WTC11 (cell line): Measurements from ENCODE around the gene BCL11B. TPM values are rescaled to one million over a fixed set of nuclear protein-coding genes. Genes with fewer than 3 reads are reported as not detected.
A peak's percentile ranks its signal among the peaks of the same experiment; 100 is the strongest.

ENCODE experiments used
- ATAC-seq: fragments of 200-7000 bp; cut with Tn5 transposase; 2 replicates; pipeline ENCODE4 v1.10.0; 2021; ENCODE audit warnings: mild to moderate bottlenecking, moderate library complexity
- CTCF ChIA-PET: fragments of 300-600 bp; sonication (Branson Sonifier 250); formaldehyde crosslinking; loops from one replicate; lab custom pipeline; 2021; ENCODE audit warnings: antibody characterized with exemption; lab: Charles Lee
- POLR2A ChIA-PET: fragments of 350-600 bp; sonication (Branson Sonifier 250); formaldehyde crosslinking; loops from one replicate; lab custom pipeline; 2021; ENCODE audit warnings: antibody characterized with exemption; lab: Charles Lee
- DNase-seq: peaks from one replicate; pipeline ENCODE4 v3.0.0; 2021; ENCODE audit warnings: low spot score
- H3K27ac Mint-ChIP-seq: 2 replicates; pipeline ENCODE4 v1.8.0; 2021; ENCODE audit warnings: mixed read lengths
- H3K27me3 Mint-ChIP-seq: 2 replicates; pipeline ENCODE4 v1.8.0; 2021; ENCODE audit warnings: low read depth, mild to moderate bottlenecking, moderate library complexity, mixed read lengths
- H3K36me3 Mint-ChIP-seq: 2 replicates; pipeline ENCODE4 v1.8.0; 2021; ENCODE audit warnings: mixed read lengths
- H3K4me1 Mint-ChIP-seq: 2 replicates; pipeline ENCODE4 v1.8.0; 2022; ENCODE audit warnings: mixed read lengths
- H3K4me3 Mint-ChIP-seq: 2 replicates; pipeline ENCODE4 v1.8.0; 2021; ENCODE audit warnings: mild to moderate bottlenecking, moderate library complexity, mixed read lengths
- H3K9me3 Mint-ChIP-seq: 2 replicates; pipeline ENCODE4 v1.8.0; 2021; ENCODE audit warnings: mixed read lengths
- AFF4 ChIP-seq: sonication (generic); formaldehyde crosslinking; IDR thresholded peaks from 2 replicates; pipeline ENCODE4 v1.8.1; 2023; ENCODE audit warnings: mild to moderate bottlenecking, missing genetic modification reagents, borderline replicate concordance
- ATF1 ChIP-seq: sonication (generic); formaldehyde crosslinking; IDR thresholded peaks from 2 replicates; pipeline ENCODE4 v1.8.1; 2023; ENCODE audit warnings: mild to moderate bottlenecking, moderate library complexity, missing genetic modification reagents
- CDX4 ChIP-seq: fragments of 250-450 bp; sonication (Bioruptor Pico); IDR thresholded peaks from 2 replicates; pipeline ENCODE4 v1.9.0; 2021; ENCODE audit warnings: moderate library complexity, mild to moderate bottlenecking, inconsistent platforms, borderline replicate concordance
- GRHL2 ChIP-seq: fragments of 250-450 bp; sonication (Bioruptor Pico); IDR thresholded peaks from 2 replicates; pipeline ENCODE4 v1.8.0; 2022; ENCODE audit warnings: mild to moderate bottlenecking, moderate library complexity; ENCODE audit not compliant: insufficient replicate concordance, severe bottlenecking
- IRF1 ChIP-seq: sonication (generic); formaldehyde crosslinking; IDR thresholded peaks from 2 replicates; pipeline ENCODE4 v1.8.0; 2023; ENCODE audit warnings: missing genetic modification reagents
- JAZF1 ChIP-seq: fragments of 250-450 bp; sonication (Bioruptor Pico); IDR thresholded peaks from 2 replicates; pipeline ENCODE4 v1.9.0; 2021; ENCODE audit warnings: moderate library complexity, mild to moderate bottlenecking, inconsistent platforms
- MLX ChIP-seq: sonication (generic); formaldehyde crosslinking; IDR thresholded peaks from 2 replicates; pipeline ENCODE4 v1.8.1; 2023; ENCODE audit warnings: mild to moderate bottlenecking, missing genetic modification reagents, moderate library complexity
- NFATC4 ChIP-seq: fragments of 250-450 bp; sonication (Bioruptor Pico); IDR thresholded peaks from 2 replicates; pipeline ENCODE4 v1.9.0; 2021; ENCODE audit warnings: mild to moderate bottlenecking
- NR2C2 ChIP-seq: sonication (generic); formaldehyde crosslinking; IDR thresholded peaks from 2 replicates; pipeline ENCODE4 v1.8.0; 2022; ENCODE audit warnings: mild to moderate bottlenecking, missing genetic modification reagents
- NR3C1 ChIP-seq: sonication (generic); formaldehyde crosslinking; conservative IDR thresholded peaks from 2 replicates; pipeline ENCODE4 v1.8.1; 2023; ENCODE audit warnings: low read depth, mild to moderate bottlenecking, missing genetic modification reagents
- PREB ChIP-seq: sonication (generic); formaldehyde crosslinking; IDR thresholded peaks from 2 replicates; pipeline ENCODE4 v1.8.1; 2022; ENCODE audit warnings: mild to moderate bottlenecking, missing genetic modification reagents, moderate library complexity, borderline replicate concordance
- ZNF263 ChIP-seq: sonication (generic); formaldehyde crosslinking; IDR thresholded peaks from 2 replicates; pipeline ENCODE4 v1.8.1; 2022; ENCODE audit warnings: low read depth, mild to moderate bottlenecking, moderate library complexity, missing genetic modification reagents
- ZNF416 ChIP-seq: fragments of 250-450 bp; sonication (Bioruptor Pico); IDR thresholded peaks from 2 replicates; pipeline ENCODE4 v1.9.0; 2021; ENCODE audit warnings: mild to moderate bottlenecking, inconsistent platforms
- ZNF423 ChIP-seq: fragments of 250-450 bp; sonication (Bioruptor Pico); IDR thresholded peaks from 2 replicates; pipeline ENCODE4 v2.1.2; 2022; ENCODE audit warnings: mild to moderate bottlenecking, moderate library complexity
- ZNF671 ChIP-seq: fragments of 250-450 bp; sonication (Bioruptor Pico); IDR thresholded peaks from 2 replicates; pipeline ENCODE4 v1.8.0; 2021; ENCODE audit warnings: mild to moderate bottlenecking
- total RNA-seq: library from RNA; stranded (reverse); gene quantifications from 3 replicates; pipeline ENCODE4 v1.2.3, GENCODE V29; 2021
- TF ChIP-seq, protein P1 (sequence below): fragments of 250-450 bp; sonication (Bioruptor Pico); IDR thresholded peaks from 2 replicates; pipeline ENCODE4 v1.9.0; 2021; ENCODE audit warnings: mild to moderate bottlenecking
- TF ChIP-seq, protein P2 (sequence below): sonication (generic); formaldehyde crosslinking; IDR thresholded peaks from 2 replicates; pipeline ENCODE4 v1.8.1; 2023; ENCODE audit warnings: mild to moderate bottlenecking, missing genetic modification reagents, moderate library complexity
- TF ChIP-seq, protein P3 (sequence below): sonication (generic); formaldehyde crosslinking; IDR thresholded peaks from 2 replicates; pipeline ENCODE4 v1.8.1; 2022; ENCODE audit warnings: low read depth, mild to moderate bottlenecking, moderate library complexity, missing genetic modification reagents, borderline replicate concordance

The BCL11B gene
- total RNA-seq, 1 experiment from 2014 or later = 9.1 TPM

GRCh38 chr14:99242816-99243721 lies 28.9 kb downstream of the BCL11B start:
- Mint-ChIP-seq H3K36me3 (no peaks in the 10 kb centered on the region), H3K4me3 (peak overlapping the region; percentile 73), H3K9me3 (no peaks in the 10 kb centered on the region), H3K4me1 (peaks cover 85% of the 10 kb centered on the region), H3K27me3 (no peaks in the 10 kb centered on the region), H3K27ac (peak overlapping the region; percentile 97)
- TF ChIP-seq IRF1 (CRISPR knock-in tag) (no peak), ZNF416 (CRISPR knock-in tag) (no peak), GRHL2 (CRISPR knock-in tag) (no peak), ZNF423 (no peak), ZNF671 (CRISPR knock-in tag) (no peak), MLX (CRISPR knock-in tag) (no peak), ATF1 (no peak), NR2C2 (CRISPR knock-in tag) (no peak), AFF4 (CRISPR knock-in tag) (no peak), ZNF263 (CRISPR knock-in tag) (no peak), NFATC4 (CRISPR knock-in tag) (no peak), PREB (CRISPR knock-in tag) (no peak), JAZF1 (CRISPR knock-in tag) (no peak), CDX4 (CRISPR knock-in tag) (no peak), NR3C1 (CRISPR knock-in tag) (no peak)
- TF ChIP-seq, protein P1, sequence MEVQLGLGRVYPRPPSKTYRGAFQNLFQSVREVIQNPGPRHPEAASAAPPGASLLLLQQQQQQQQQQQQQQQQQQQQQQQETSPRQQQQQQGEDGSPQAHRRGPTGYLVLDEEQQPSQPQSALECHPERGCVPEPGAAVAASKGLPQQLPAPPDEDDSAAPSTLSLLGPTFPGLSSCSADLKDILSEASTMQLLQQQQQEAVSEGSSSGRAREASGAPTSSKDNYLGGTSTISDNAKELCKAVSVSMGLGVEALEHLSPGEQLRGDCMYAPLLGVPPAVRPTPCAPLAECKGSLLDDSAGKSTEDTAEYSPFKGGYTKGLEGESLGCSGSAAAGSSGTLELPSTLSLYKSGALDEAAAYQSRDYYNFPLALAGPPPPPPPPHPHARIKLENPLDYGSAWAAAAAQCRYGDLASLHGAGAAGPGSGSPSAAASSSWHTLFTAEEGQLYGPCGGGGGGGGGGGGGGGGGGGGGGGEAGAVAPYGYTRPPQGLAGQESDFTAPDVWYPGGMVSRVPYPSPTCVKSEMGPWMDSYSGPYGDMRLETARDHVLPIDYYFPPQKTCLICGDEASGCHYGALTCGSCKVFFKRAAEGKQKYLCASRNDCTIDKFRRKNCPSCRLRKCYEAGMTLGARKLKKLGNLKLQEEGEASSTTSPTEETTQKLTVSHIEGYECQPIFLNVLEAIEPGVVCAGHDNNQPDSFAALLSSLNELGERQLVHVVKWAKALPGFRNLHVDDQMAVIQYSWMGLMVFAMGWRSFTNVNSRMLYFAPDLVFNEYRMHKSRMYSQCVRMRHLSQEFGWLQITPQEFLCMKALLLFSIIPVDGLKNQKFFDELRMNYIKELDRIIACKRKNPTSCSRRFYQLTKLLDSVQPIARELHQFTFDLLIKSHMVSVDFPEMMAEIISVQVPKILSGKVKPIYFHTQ (CRISPR knock-in tag) = no peak
- TF ChIP-seq, protein P2, sequence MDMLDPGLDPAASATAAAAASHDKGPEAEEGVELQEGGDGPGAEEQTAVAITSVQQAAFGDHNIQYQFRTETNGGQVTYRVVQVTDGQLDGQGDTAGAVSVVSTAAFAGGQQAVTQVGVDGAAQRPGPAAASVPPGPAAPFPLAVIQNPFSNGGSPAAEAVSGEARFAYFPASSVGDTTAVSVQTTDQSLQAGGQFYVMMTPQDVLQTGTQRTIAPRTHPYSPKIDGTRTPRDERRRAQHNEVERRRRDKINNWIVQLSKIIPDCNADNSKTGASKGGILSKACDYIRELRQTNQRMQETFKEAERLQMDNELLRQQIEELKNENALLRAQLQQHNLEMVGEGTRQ = no peak
- TF ChIP-seq, protein P3, sequence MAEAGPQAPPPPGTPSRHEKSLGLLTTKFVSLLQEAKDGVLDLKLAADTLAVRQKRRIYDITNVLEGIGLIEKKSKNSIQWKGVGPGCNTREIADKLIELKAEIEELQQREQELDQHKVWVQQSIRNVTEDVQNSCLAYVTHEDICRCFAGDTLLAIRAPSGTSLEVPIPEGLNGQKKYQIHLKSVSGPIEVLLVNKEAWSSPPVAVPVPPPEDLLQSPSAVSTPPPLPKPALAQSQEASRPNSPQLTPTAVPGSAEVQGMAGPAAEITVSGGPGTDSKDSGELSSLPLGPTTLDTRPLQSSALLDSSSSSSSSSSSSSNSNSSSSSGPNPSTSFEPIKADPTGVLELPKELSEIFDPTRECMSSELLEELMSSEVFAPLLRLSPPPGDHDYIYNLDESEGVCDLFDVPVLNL = no peak
- ChIA-PET CTCF (interaction anchor here (1.1 to 2.5 kb wide), 3 partner anchors 12 to 150 kb away, joined by 4 to 14 read pairs (median 5); no protein-coding TSS in a partner anchor), POLR2A (interaction anchor here (1.3 kb wide), 1 partner anchor 26 kb away, joined by 4 read pairs; no protein-coding TSS in a partner anchor)
- DNase-seq = no peak
- ATAC-seq = no peak
